Superior temporal gyrus (tissue), 1 donor: ENCODE measurements around the gene APOL3.
"Not testable (repeated sequence)": the region's sequence is repeated elsewhere in the genome, so short reads cannot be mapped to it uniquely, and the experiment has no call there.

ENCODE experiments used
- DNase-seq: peaks from one replicate; pipeline ENCODE4 v3.0.0-alpha.2; 2016; ENCODE audit errors: extremely low spot score

APOL3 gene

GRCh38 chr22:36161793-36162126 is 1.2 kb upstream of the APOL3 start:
- DNase-seq, result not testable (repeated sequence)

- DNase-seq, result peak; percentile 76
Measured at GRCh38 chr22:36156515-36157419, 3.8 kb downstream of the APOL3 start.

- DNase-seq, result no peak
Measured at GRCh38 chr22:36156119-36156514, 4.4 kb downstream of the APOL3 start.

- DNase-seq, result no peak
Measured at GRCh38 chr22:36155702-36156101, 4.9 kb downstream of the APOL3 start.

- no peak for DNase-seq
Measured at GRCh38 chr22:36154423-36154945, 6.1 kb downstream of the APOL3 start.

GRCh38 chr22:36153501-36154422 is 6.8 kb downstream of the APOL3 start:
- DNase-seq, result no peak

- DNase-seq, result not testable (repeated sequence)
Measured at GRCh38 chr22:36152821-36153220, 7.7 kb downstream of the APOL3 start.

GRCh38 chr22:36152088-36152487 is 8.5 kb downstream of the APOL3 start:
- DNase-seq, result no peak

- DNase-seq, result no peak
Measured at GRCh38 chr22:36151006-36151595, 9.5 kb downstream of the APOL3 start.

- no peak for DNase-seq
Measured at GRCh38 chr22:36149441-36149840, 11.1 kb downstream of the APOL3 start.

GRCh38 chr22:36148411-36148810 is 12.1 kb downstream of the APOL3 start:
- no peak for DNase-seq

- no peak for DNase-seq
Measured at GRCh38 chr22:36147196-36147791, 13.3 kb downstream of the APOL3 start.

- DNase-seq, result no peak
Measured at GRCh38 chr22:36145881-36146280, 14.7 kb downstream of the APOL3 start.

GRCh38 chr22:36144886-36145541 is 15.5 kb downstream of the APOL3 start:
- DNase-seq, result peak; percentile 81

GRCh38 chr22:36143956-36144355 is 16.6 kb downstream of the APOL3 start:
- DNase-seq, result no peak

GRCh38 chr22:36143066-36143815 is 17.3 kb downstream of the APOL3 start:
- DNase-seq, result no peak

GRCh38 chr22:36141481-36141880 is 19.1 kb downstream of the APOL3 start:
- DNase-seq, result no peak

GRCh38 chr22:36138709-36139108 is 21.8 kb downstream of the APOL3 start:
- DNase-seq, result not testable (repeated sequence)

- DNase-seq, result no peak
Measured at GRCh38 chr22:36136988-36137387, 23.6 kb downstream of the APOL3 start.

GRCh38 chr22:36136475-36136874 is 24.1 kb downstream of the APOL3 start:
- no peak for DNase-seq
